ENCODE measurements around the gene FAM222A. TPM values are rescaled to one million over a fixed set of nuclear protein-coding genes. Genes with fewer than 3 reads are reported as not detected.

FAM222A gene
- total RNA-seq, 1 donor from 2014 or later: 2.4 TPM

GRCh38 chr12:109741970-109742703 is 28.5 kb downstream of the FAM222A start:
- TF ChIP-seq CTCF (IDR thresholded peaks at IDR 0.05): no peak
- intact Hi-C loops (cut with DNase I): no loop called here
- peaks cover 15% of the 10 kb centered on the region for H3K4me1 ChIP-seq
- peaks cover 3% of the 10 kb centered on the region for H3K27me3 ChIP-seq (ENCODE audit: low read depth)
- no peak overlapping the region for H3K4me3 ChIP-seq
- no peak overlapping the region for H3K27ac ChIP-seq
- no peaks in the 10 kb centered on the region for H3K36me3 ChIP-seq
- no peaks in the 10 kb centered on the region for H3K9me3 ChIP-seq
- ATAC-seq: no peak
- DNase-seq: peak; percentile 15

GRCh38 chr12:109743076-109743910 is 29.7 kb downstream of the FAM222A start:
- intact Hi-C loops (cut with DNase I): no loop called here

GRCh38 chr12:109744026-109744425 is 30.4 kb downstream of the FAM222A start:
- Histone ChIP-seq H3K4me3 (no peak overlapping the region), H3K9me3 (no peaks in the 10 kb centered on the region), H3K36me3 (no peaks in the 10 kb centered on the region), H3K4me1 (peaks cover 15% of the 10 kb centered on the region), H3K27me3 (ENCODE audit: low read depth) (peaks cover 3% of the 10 kb centered on the region), H3K27ac (no peak overlapping the region)
- no peak for TF ChIP-seq CTCF (IDR thresholded peaks at IDR 0.05)
- ATAC-seq (no peak), DNase-seq (peak; percentile 37)
- intact Hi-C loops (cut with DNase I): no loop called here

More at GRCh38 chr12:109743076-109743910, 29.7 kb downstream of the FAM222A start:
- H3K27me3 ChIP-seq (ENCODE audit: low read depth): peaks cover 3% of the 10 kb centered on the region
- ATAC-seq (no peak), DNase-seq (peak; percentile 28)
- TF ChIP-seq CTCF (IDR thresholded peaks at IDR 0.05): no peak
- peaks cover 15% of the 10 kb centered on the region for H3K4me1 ChIP-seq
- no peaks in the 10 kb centered on the region for H3K9me3 ChIP-seq
- no peak overlapping the region for H3K27ac ChIP-seq
- no peak overlapping the region for H3K4me3 ChIP-seq
- H3K36me3 ChIP-seq: no peaks in the 10 kb centered on the region

- no peak for TF ChIP-seq CTCF (IDR thresholded peaks at IDR 0.05)
- H3K27me3 ChIP-seq (ENCODE audit: low read depth): peaks cover 3% of the 10 kb centered on the region
- H3K36me3 ChIP-seq: no peaks in the 10 kb centered on the region
- H3K27ac ChIP-seq: no peak overlapping the region
- H3K4me1 ChIP-seq: peaks cover 6% of the 10 kb centered on the region
- no peaks in the 10 kb centered on the region for H3K9me3 ChIP-seq
- no peak overlapping the region for H3K4me3 ChIP-seq
- intact Hi-C loops (cut with DNase I): no loop called here
- ATAC-seq (no peak), DNase-seq (peak; percentile 12)
Observed at GRCh38 chr12:109744986-109745942, 31.6 kb downstream of the FAM222A start.
